Tibial nerve (tissue), 4 donors: ENCODE results near the gene EPC2.

ENCODE experiments used
- CTCF ChIP-seq, 5 experiments: fragments of 200-600 bp in 3 of 5; fragments of 450-650 bp in 2 of 5; sonication (generic) in 3 of 5; IDR thresholded peaks; one replicate each; pipeline ENCODE4 v1.5.1; 2016 to 2019; ENCODE audit warnings: antibody characterized with exemption in 5 of 5, mild to moderate bottlenecking in 3 of 5, moderate library complexity in 2 of 5
- EP300 ChIP-seq, 2 donors: sonication (generic); formaldehyde crosslinking; IDR thresholded peaks; one replicate each; pipeline ENCODE4 v1.6.1; 2017; ENCODE audit warnings: antibody characterized with exemption in 2 of 2, mild to moderate bottlenecking in 1 of 2
- POLR2A ChIP-seq, 2 donors: fragments of 450-650 bp; IDR thresholded peaks; one replicate each; pipeline ENCODE4 v1.6.1; 2017; ENCODE audit warnings: antibody characterized with exemption in 2 of 2, mild to moderate bottlenecking in 2 of 2, moderate library complexity in 2 of 2

GRCh38 chr2:148653437-148653836, 8.9 kb downstream of the EPC2 start:
- TF ChIP-seq CTCF (IDR thresholded peaks at IDR 0.05) (no peak), POLR2A (IDR thresholded peaks at IDR 0.05) (no peak), EP300 (IDR thresholded peaks at IDR 0.05) (no peak)
